Ovary (tissue), 9 donors: Measurements from ENCODE around the gene ZSCAN21. TPM values are rescaled to one million over a fixed set of nuclear protein-coding genes. Genes with fewer than 3 reads are reported as not detected.

ENCODE experiments used
- DNase-seq, 5 donors: peaks; one replicate each; pipeline ENCODE4 v3.0.0-alpha.2; 2019 to 2020
- H3K27ac ChIP-seq, 2 donors: fragments of 200-600 bp; one replicate each; pipeline versions ENCODE4 v1.5.1 to v1.8.0; 2019 to 2022
- H3K27me3 ChIP-seq: fragments of 200-600 bp; one replicate; pipeline ENCODE4 v1.8.0; 2022
- H3K36me3 ChIP-seq: fragments of 200-600 bp; sonication (generic); one replicate; pipeline ENCODE4 v1.5.1; 2019
- H3K4me1 ChIP-seq: one replicate; pipeline ENCODE4 v1.8.1; 2013; ENCODE audit warnings: mild to moderate bottlenecking, moderate library complexity; ENCODE audit not compliant: insufficient read depth
- H3K4me3 ChIP-seq: fragments of 200-600 bp; sonication (generic); one replicate; pipeline ENCODE4 v1.5.1; 2017
- H3K9me3 ChIP-seq, 2 donors: fragments of 200-600 bp in 1 of 2; sonication (generic) in 1 of 2; one replicate each; pipeline versions ENCODE4 v1.5.1 to v1.8.1; 2013 to 2019; ENCODE audit warnings: mild to moderate bottlenecking in 1 of 2, moderate library complexity in 1 of 2
- CTCF ChIP-seq, 3 donors: fragments of 450-650 bp in 2 of 3; fragments of 200-600 bp in 1 of 3; IDR thresholded peaks; one replicate each; pipeline versions ENCODE4 v1.5.1 to v1.8.0; 2016 to 2022; ENCODE audit warnings: antibody characterized with exemption in 3 of 3, mild to moderate bottlenecking in 1 of 3
- EP300 ChIP-seq: sonication (generic); formaldehyde crosslinking; IDR thresholded peaks from one replicate; pipeline ENCODE4 v1.6.1; 2017; ENCODE audit warnings: antibody characterized with exemption
- POLR2A ChIP-seq: fragments of 450-650 bp; IDR thresholded peaks from one replicate; pipeline ENCODE4 v1.6.1; 2017; ENCODE audit warnings: antibody characterized with exemption, mild to moderate bottlenecking, moderate library complexity
- WGBS, 3 donors: extraction: QIAGEN DNeasy Blood & Tissue Kit in 1 of 3; methylation state at CpG; one replicate each; pipeline versions ENCODE4 v1.1.5 to v1.1.7; 2013 to 2017; 5-methylcytosine and 5-hydroxymethylcytosine counted together
- intact Hi-C, 4 donors: fragments of 100-400 bp; cut with DNase I; formaldehyde crosslinking; loops; one replicate each; pipeline versions ENCODE4 v1.11.0 to v1.15.1; 2022 to 2023
- polyA plus RNA-seq, 2 donors: library from polyadenylated mRNA; stranded (reverse); fragments of 200-250 nt in 1 of 2; fragments of 350-450 nt in 1 of 2; fragmentation: Illumina TruSeq in 1 of 2; extraction: RNeasy Lipid Tissue Mini Kit (QIAGEN cat#74804) in 1 of 2; gene quantifications; one replicate each; pipeline ENCODE4 v1.2.3, GENCODE V29; 2013 to 2014
- total RNA-seq, 7 donors: library from RNA; depleted of rRNA in 2 of 7; stranded (reverse); fragments of >200 nt in 2 of 7; fragmentation: NEBNext Ultra II Directional in 3 of 7; extraction: Animal tissue kit (Norgen Biotek cat#: 25700) in 3 of 7; gene quantifications; one replicate each; pipeline versions ENCODE4 v1.1.0 to v1.2.4, GENCODE V29; 2016 to 2023
- donor health status: DM: no; HTN: no; CAD: no; lungs with moderate emphysema.
- donor health status: DM: no; HTN: no; CAD: no.
- donor health status: Bipolar disorder and iron deficiency.
- donor health status: DM: yes; HTN: yes; CAD: no.
- donor health status: DM: no; HTN: no; CAD: no.
- donor health status: DM: yes; HTN: yes; CAD: no.

The ZSCAN21 gene
- total and polyA plus RNA-seq, 9 donors, result 9.2 to 16.2 (median 12.3) TPM

DNA sequence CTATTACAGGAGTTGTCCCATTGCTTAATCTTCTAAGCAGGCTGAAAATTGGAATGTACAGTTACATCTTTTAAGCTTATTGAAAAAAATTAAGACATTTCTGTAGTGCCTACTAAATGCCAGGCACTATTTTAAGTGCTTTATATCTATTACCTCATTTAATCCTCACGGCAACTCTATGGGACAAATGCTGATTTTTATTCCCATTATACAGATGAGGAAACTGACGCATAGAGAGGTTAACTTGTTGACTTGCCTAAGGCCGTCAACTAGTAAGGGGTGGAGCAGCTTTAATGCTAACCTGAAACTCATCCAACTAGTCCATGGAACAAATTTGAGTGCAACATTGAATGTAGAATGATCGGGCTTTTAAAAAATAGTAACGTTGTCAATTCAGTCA, 31.7 kb upstream of the ZSCAN21 start:
- no peak overlapping the region for H3K27ac ChIP-seq
- TF ChIP-seq POLR2A (no peak), CTCF (IDR thresholded peaks at IDR 0.05) (no peak), EP300 (no peak)

DNA sequence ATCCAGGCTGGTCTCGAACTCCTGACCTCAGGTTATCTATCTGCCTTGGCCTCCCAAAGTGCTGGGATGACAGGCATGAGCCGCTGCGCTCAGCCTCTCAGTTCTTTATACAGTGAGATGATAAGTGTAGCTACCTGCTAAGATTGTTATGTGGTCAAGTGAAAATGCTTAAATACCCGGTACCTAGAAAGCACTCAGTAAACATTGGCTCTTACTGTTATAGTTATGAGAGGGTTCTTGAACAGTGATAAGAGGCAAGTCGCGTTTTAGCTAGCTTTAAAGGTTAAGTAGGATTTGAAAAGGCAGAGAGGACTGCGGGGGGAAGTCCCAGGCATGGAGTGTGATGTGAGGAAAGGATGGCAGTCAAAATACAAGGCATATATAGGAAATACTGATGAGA, 29.7 kb upstream of the ZSCAN21 start:
- Histone ChIP-seq H3K4me1 (peaks cover 10% of the 10 kb centered on the region), H3K27me3 (no peaks in the 10 kb centered on the region), H3K27ac (no peak overlapping the region), H3K4me3 (no peak overlapping the region), H3K36me3 (no peaks in the 10 kb centered on the region), H3K9me3 (no peaks in the 10 kb centered on the region)
- DNase-seq, result peak in 1 of 5 donors; percentile 4
- no peak for TF ChIP-seq CTCF (IDR thresholded peaks at IDR 0.05)
- TF ChIP-seq EP300, result no peak
- TF ChIP-seq POLR2A, result no peak
- intact Hi-C loops, result no loop called here
- WGBS, 3 donors, result 74 to 86% (median 80%) methylated on average over 7 of the region's 7 CpGs

More for the DNA sequence above, 31.7 kb upstream of the ZSCAN21 start:
- WGBS, 3 donors, result 89 to 93% (median 90%) methylated on average over 5 of the region's 5 CpGs
- Histone ChIP-seq H3K36me3 (no peaks in the 10 kb centered on the region), H3K4me1 (peaks cover 10% of the 10 kb centered on the region), H3K4me3 (no peak overlapping the region), H3K27me3 (no peaks in the 10 kb centered on the region), H3K9me3 (no peaks in the 10 kb centered on the region)
- DNase-seq, result no peak
- intact Hi-C loops, result no loop called here

DNA sequence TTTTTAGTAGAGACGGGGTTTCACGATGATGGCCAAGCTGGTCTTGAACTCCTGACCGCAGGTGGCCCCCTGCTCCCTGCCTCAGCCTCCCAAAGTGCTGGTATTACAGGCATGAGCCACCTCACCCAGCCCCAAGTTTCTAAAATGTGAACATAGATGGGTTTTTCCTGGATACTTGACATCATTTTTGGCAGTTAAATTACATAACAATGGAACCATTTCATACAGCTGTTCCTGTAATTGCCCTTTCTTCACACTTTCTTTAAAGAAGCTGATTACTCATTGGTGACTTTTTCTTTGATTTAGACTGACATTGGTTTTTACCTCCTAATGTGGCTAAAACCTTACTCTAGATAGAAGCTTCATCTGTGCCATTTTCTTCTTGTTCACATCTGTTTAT, 28.3 kb upstream of the ZSCAN21 start:
- H3K9me3 ChIP-seq, result no peaks in the 10 kb centered on the region
- no peaks in the 10 kb centered on the region for H3K36me3 ChIP-seq
- no peak overlapping the region for H3K27ac ChIP-seq
- no peak for TF ChIP-seq CTCF (IDR thresholded peaks at IDR 0.05)
- no peak for TF ChIP-seq EP300
- TF ChIP-seq POLR2A, result no peak
- no peak overlapping the region for H3K4me3 ChIP-seq
- H3K27me3 ChIP-seq, result no peaks in the 10 kb centered on the region
- intact Hi-C loops, result no loop called here
- peaks cover 10% of the 10 kb centered on the region for H3K4me1 ChIP-seq
- DNase-seq, result no peak
- 71 to 91% (median 83%) methylated on average over 3 of the region's 3 CpGs for WGBS, 3 donors

GRCh38 chr7:100022621-100023020, 27.0 kb upstream of the ZSCAN21 start:
- TF ChIP-seq POLR2A (no peak), CTCF (IDR thresholded peaks at IDR 0.05) (no peak), EP300 (no peak)
- Histone ChIP-seq H3K4me3 (no peak overlapping the region), H3K27me3 (no peaks in the 10 kb centered on the region), H3K27ac (no peak overlapping the region), H3K4me1 (peaks cover 8% of the 10 kb centered on the region), H3K36me3 (no peaks in the 10 kb centered on the region), H3K9me3 (no peaks in the 10 kb centered on the region)
- intact Hi-C loops, result no loop called here
- DNase-seq, result no peak
- WGBS, 3 donors, result 68 to 82% (median 73%) methylated on average over 5 of the region's 5 CpGs

DNA sequence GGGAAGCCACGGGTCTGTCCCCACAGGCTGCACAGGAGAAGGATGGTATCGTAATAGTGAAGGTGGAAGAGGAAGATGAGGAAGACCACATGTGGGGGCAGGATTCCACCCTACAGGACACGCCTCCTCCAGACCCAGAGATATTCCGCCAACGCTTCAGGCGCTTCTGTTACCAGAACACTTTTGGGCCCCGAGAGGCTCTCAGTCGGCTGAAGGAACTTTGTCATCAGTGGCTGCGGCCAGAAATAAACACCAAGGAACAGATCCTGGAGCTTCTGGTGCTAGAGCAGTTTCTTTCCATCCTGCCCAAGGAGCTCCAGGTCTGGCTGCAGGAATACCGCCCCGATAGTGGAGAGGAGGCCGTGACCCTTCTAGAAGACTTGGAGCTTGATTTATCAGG, 26.0 kb upstream of the ZSCAN21 start:
- intact Hi-C loops, result no loop called here
- H3K27ac ChIP-seq, result no peak overlapping the region
- DNase-seq, result no peak
- no peaks in the 10 kb centered on the region for H3K27me3 ChIP-seq
- no peaks in the 10 kb centered on the region for H3K36me3 ChIP-seq
- 92 to 96% (median 94%) methylated on average over 12 of the region's 12 CpGs for WGBS, 3 donors
- no peaks in the 10 kb centered on the region for H3K9me3 ChIP-seq
- no peak overlapping the region for H3K4me3 ChIP-seq
- H3K4me1 ChIP-seq, result peaks cover 8% of the 10 kb centered on the region
- TF ChIP-seq CTCF (IDR thresholded peaks at IDR 0.05) (no peak), POLR2A (no peak), EP300 (no peak)
